Adrenal gland (tissue), 5 donors: ENCODE measurements around the gene CLEC16A.

ENCODE experiments used
- POLR2A ChIP-seq, 2 donors: fragments of 450-650 bp; IDR thresholded peaks; one replicate each; pipeline ENCODE4 v1.6.1; 2017; ENCODE audit warnings: antibody characterized with exemption in 2 of 2, mild to moderate bottlenecking in 2 of 2, moderate library complexity in 1 of 2
- TF ChIP-seq, protein P1 (sequence below), 6 experiments: fragments of 450-650 bp in 4 of 6; fragments of 200-600 bp in 2 of 6; sonication (generic) in 1 of 6; IDR thresholded peaks; 1 replicate in 5 of 6; 2 replicates in 1 of 6; pipeline versions ENCODE4 v1.5.1 to v1.8.0; 2016 to 2021; ENCODE audit warnings: antibody characterized with exemption in 6 of 6, mild to moderate bottlenecking in 2 of 6, moderate library complexity in 1 of 6
- donor health status: DM: no; HTN: no; CAD: no.

DNA sequence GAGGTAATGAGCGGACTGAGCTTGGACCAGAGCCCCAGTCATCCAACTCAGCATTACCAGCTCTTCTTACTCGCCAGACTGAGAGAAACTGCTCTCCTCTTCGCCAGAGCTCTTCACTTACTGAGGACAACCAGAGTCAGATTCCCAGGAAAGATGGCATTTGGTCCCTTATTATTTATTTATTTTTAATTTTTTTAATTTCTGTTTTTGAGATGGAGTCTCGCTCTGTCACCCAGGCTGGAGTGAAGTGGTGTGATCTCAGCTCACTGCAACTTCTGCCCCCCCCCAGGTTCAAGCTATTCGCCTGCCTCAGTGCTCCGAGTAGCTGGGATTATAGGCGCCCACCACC, 25.4 kb upstream of the CLEC16A start:
- TF ChIP-seq, protein P1, sequence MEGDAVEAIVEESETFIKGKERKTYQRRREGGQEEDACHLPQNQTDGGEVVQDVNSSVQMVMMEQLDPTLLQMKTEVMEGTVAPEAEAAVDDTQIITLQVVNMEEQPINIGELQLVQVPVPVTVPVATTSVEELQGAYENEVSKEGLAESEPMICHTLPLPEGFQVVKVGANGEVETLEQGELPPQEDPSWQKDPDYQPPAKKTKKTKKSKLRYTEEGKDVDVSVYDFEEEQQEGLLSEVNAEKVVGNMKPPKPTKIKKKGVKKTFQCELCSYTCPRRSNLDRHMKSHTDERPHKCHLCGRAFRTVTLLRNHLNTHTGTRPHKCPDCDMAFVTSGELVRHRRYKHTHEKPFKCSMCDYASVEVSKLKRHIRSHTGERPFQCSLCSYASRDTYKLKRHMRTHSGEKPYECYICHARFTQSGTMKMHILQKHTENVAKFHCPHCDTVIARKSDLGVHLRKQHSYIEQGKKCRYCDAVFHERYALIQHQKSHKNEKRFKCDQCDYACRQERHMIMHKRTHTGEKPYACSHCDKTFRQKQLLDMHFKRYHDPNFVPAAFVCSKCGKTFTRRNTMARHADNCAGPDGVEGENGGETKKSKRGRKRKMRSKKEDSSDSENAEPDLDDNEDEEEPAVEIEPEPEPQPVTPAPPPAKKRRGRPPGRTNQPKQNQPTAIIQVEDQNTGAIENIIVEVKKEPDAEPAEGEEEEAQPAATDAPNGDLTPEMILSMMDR (IDR thresholded peaks at IDR 0.05) = peak in 1 of 6 experiments; percentile 31
- TF ChIP-seq POLR2A (IDR thresholded peaks at IDR 0.05) = no peak
